Measurements from ENCODE around the gene WDFY2.

DNA sequence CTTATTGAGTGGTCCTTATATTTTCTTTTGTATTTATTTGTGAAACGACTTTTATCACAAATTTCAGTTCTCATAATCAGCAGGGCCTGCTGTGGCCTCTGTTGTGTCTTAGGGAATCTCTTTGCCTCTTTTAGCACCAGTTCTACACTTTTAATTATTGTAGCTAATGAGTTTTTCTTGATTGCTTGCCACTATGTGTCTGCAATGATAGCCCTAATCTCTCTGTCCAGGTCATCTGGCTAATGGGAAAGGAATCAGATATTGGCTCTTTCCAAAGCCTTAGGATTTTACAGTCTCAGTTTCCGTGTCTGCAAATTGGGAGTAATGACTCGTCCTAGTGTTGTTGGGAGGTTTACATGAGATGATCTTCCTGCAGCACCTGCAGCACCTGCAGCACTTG, 10.2 kb downstream of the WDFY2 start:
- TF ChIP-seq POLR2AphosphoS5 (IDR thresholded peaks at IDR 0.05; ENCODE audit: borderline replicate concordance, low read depth, low read length) (no peak), EZH2 (IDR thresholded peaks at IDR 0.05) (no peak)
